ACHN (cell line): Measurements from ENCODE around the gene ABR.

Source experiments
- DNase-seq: peaks from one replicate; pipeline ENCODE4 v3.0.0-alpha.2; 2015
- in situ Hi-C: cut with HindIII; loops from 2 replicates; pipeline ENCODE4 v1.10.0; 2017; ENCODE audit warnings: low sequenced_read_pairs, low pct_ligation_motif_present, low pct_unique_long_range_greater_than_20kb

The ABR gene

GRCh38 chr17:1179112-1179817, 516 bp downstream of the ABR start:
- in situ Hi-C loops: no loop called here
- no peak for DNase-seq

- in situ Hi-C loops: no loop called here
Measured at GRCh38 chr17:1177016-1177700, 2.6 kb downstream of the ABR start.

GRCh38 chr17:1174263-1174880, 5.4 kb downstream of the ABR start:
- in situ Hi-C loops: no loop called here

More at GRCh38 chr17:1177016-1177700, 2.6 kb downstream of the ABR start:
- no peak for DNase-seq

GRCh38 chr17:1173432-1174262, 6.1 kb downstream of the ABR start:
- in situ Hi-C loops: no loop called here
- DNase-seq: no peak

More at GRCh38 chr17:1174263-1174880, 5.4 kb downstream of the ABR start:
- no peak for DNase-seq

GRCh38 chr17:1171953-1172352, 7.8 kb downstream of the ABR start:
- no peak for DNase-seq
- in situ Hi-C loops: no loop called here

- in situ Hi-C loops: no loop called here
- DNase-seq: no peak
Measured at GRCh38 chr17:1170739-1171138, 9.0 kb downstream of the ABR start.

- in situ Hi-C loops: no loop called here
- DNase-seq: no peak
Measured at GRCh38 chr17:1169929-1170312, 9.9 kb downstream of the ABR start.

GRCh38 chr17:1169221-1169928, 10.4 kb downstream of the ABR start:
- in situ Hi-C loops: no loop called here
- DNase-seq: no peak

- in situ Hi-C loops: no loop called here
- DNase-seq: no peak
Measured at GRCh38 chr17:1168533-1169220, 11.1 kb downstream of the ABR start.

- no peak for DNase-seq
- in situ Hi-C loops: no loop called here
Measured at GRCh38 chr17:1166276-1166675, 13.5 kb downstream of the ABR start.

GRCh38 chr17:1165836-1166235, 13.9 kb downstream of the ABR start:
- in situ Hi-C loops: no loop called here
- no peak for DNase-seq

- in situ Hi-C loops: no loop called here
Measured at GRCh38 chr17:1164935-1165556, 14.7 kb downstream of the ABR start.

GRCh38 chr17:1162116-1162855, 17.5 kb downstream of the ABR start:
- no peak for DNase-seq
- in situ Hi-C loops: no loop called here

More at GRCh38 chr17:1164935-1165556, 14.7 kb downstream of the ABR start:
- no peak for DNase-seq

- DNase-seq: peak; percentile 20
- in situ Hi-C loops: no loop called here
Measured at GRCh38 chr17:1160591-1161390, 19.0 kb downstream of the ABR start.

- in situ Hi-C loops: no loop called here
- no peak for DNase-seq
Measured at GRCh38 chr17:1159431-1160180, 20.2 kb downstream of the ABR start.
